HEK293 (cell line): ENCODE results near the gene NPEPL1.

ENCODE experiments used
- ATF2 ChIP-seq: fragments of 450-650 bp; formaldehyde crosslinking; IDR thresholded peaks from 2 replicates; pipeline ENCODE4 v1.5.1; 2016; ENCODE audit warnings: missing biosample characterization, missing genetic modification characterization, low read depth
- GLIS1 ChIP-seq: fragments of 450-650 bp; formaldehyde crosslinking; IDR thresholded peaks from 2 replicates; pipeline ENCODE4 v1.5.1; 2016; ENCODE audit warnings: missing biosample characterization, missing genetic modification characterization
- REST ChIP-seq: fragments of 450-650 bp; formaldehyde crosslinking; IDR thresholded peaks from 2 replicates; pipeline ENCODE4 v1.5.1; 2016; ENCODE audit warnings: missing biosample characterization, missing genetic modification characterization
- SP2 ChIP-seq: fragments of 450-650 bp; formaldehyde crosslinking; IDR thresholded peaks from 2 replicates; pipeline ENCODE4 v1.5.1; 2016; ENCODE audit warnings: missing biosample characterization, missing genetic modification characterization
- ZFP41 ChIP-seq: fragments of 450-650 bp; formaldehyde crosslinking; IDR thresholded peaks from 2 replicates; pipeline ENCODE4 v1.5.1; 2016; ENCODE audit warnings: missing biosample characterization, missing genetic modification characterization, borderline replicate concordance
- ZNF114 ChIP-seq: fragments of 450-650 bp; formaldehyde crosslinking; IDR thresholded peaks from 2 replicates; pipeline ENCODE4 v1.5.0; 2017; ENCODE audit warnings: missing biosample characterization, missing genetic modification characterization
- ZNF169 ChIP-seq: fragments of 450-650 bp; formaldehyde crosslinking; IDR thresholded peaks from 2 replicates; pipeline ENCODE4 v1.5.1; 2016; ENCODE audit warnings: missing biosample characterization, missing genetic modification characterization
- ZNF571 ChIP-seq: fragments of 450-650 bp; formaldehyde crosslinking; IDR thresholded peaks from 2 replicates; pipeline ENCODE4 v1.5.0; 2017; ENCODE audit warnings: missing biosample characterization, missing genetic modification characterization
- ZNF785 ChIP-seq: fragments of 450-650 bp; formaldehyde crosslinking; IDR thresholded peaks from 2 replicates; pipeline ENCODE4 v1.5.1; 2016; ENCODE audit warnings: missing biosample characterization, missing genetic modification characterization
- ZXDB ChIP-seq: fragments of 450-650 bp; formaldehyde crosslinking; IDR thresholded peaks from 2 replicates; pipeline ENCODE4 v1.5.1; 2016; ENCODE audit warnings: missing biosample characterization, missing genetic modification characterization
- TF ChIP-seq, protein P1 (sequence below): fragments of 450-650 bp; formaldehyde crosslinking; IDR thresholded peaks from 2 replicates; pipeline ENCODE4 v1.5.1; 2016; ENCODE audit warnings: missing biosample characterization, missing genetic modification characterization

- TF ChIP-seq ZNF169 (no peak), ZNF571 (tag by site-specific recombination) (no peak), ZFP41 (no peak), ATF2 (tag by site-specific recombination) (no peak), GLIS1 (tag by site-specific recombination) (no peak), REST (tag by site-specific recombination) (no peak), ZXDB (tag by site-specific recombination) (no peak), ZNF785 (tag by site-specific recombination) (no peak), ZNF114 (tag by site-specific recombination) (no peak), SP2 (no peak)
- TF ChIP-seq, protein P1, sequence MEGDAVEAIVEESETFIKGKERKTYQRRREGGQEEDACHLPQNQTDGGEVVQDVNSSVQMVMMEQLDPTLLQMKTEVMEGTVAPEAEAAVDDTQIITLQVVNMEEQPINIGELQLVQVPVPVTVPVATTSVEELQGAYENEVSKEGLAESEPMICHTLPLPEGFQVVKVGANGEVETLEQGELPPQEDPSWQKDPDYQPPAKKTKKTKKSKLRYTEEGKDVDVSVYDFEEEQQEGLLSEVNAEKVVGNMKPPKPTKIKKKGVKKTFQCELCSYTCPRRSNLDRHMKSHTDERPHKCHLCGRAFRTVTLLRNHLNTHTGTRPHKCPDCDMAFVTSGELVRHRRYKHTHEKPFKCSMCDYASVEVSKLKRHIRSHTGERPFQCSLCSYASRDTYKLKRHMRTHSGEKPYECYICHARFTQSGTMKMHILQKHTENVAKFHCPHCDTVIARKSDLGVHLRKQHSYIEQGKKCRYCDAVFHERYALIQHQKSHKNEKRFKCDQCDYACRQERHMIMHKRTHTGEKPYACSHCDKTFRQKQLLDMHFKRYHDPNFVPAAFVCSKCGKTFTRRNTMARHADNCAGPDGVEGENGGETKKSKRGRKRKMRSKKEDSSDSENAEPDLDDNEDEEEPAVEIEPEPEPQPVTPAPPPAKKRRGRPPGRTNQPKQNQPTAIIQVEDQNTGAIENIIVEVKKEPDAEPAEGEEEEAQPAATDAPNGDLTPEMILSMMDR: no peak
These were observed 19.7 kb downstream of the NPEPL1 start for GRCh38 chr20:58712151-58712791.
